ENCODE measurements around the gene C6orf89.

Gene C6orf89

GRCh38 chr6:36841756-36842155 is 44.0 kb upstream of the C6orf89 start:
- no peak for TF ChIP-seq POLR2A (IDR thresholded peaks at IDR 0.05; ENCODE audit: low read depth, low read length)
- no peak for TF ChIP-seq TAF1 (IDR thresholded peaks at IDR 0.05; ENCODE audit: low read depth, low read length)
- TF ChIP-seq POU2F2 (IDR thresholded peaks at IDR 0.05; ENCODE audit: low read depth, low read length), result no peak
- no peak for TF ChIP-seq SPI1 (IDR thresholded peaks at IDR 0.05; ENCODE audit: low read depth, low read length)
- TF ChIP-seq POLR2AphosphoS5 (IDR thresholded peaks at IDR 0.05; ENCODE audit: low read depth, low read length), result no peak
- no peak for TF ChIP-seq PAX5 (IDR thresholded peaks at IDR 0.05; ENCODE audit: insufficient read depth, low read length, severe bottlenecking)
- no peak for FAIRE-seq
- DNase-seq (ENCODE audit: insufficient read length, low spot score), result no peak

GRCh38 chr6:36843170-36843569 is 42.6 kb upstream of the C6orf89 start:
- FAIRE-seq (no peak), DNase-seq (ENCODE audit: insufficient read length, low spot score) (no peak)
- no peak for TF ChIP-seq POLR2AphosphoS5 (IDR thresholded peaks at IDR 0.05; ENCODE audit: low read depth, low read length)
- no peak for TF ChIP-seq POU2F2 (IDR thresholded peaks at IDR 0.05; ENCODE audit: low read depth, low read length)
- TF ChIP-seq POLR2A (IDR thresholded peaks at IDR 0.05; ENCODE audit: low read depth, low read length), result no peak
- TF ChIP-seq PAX5 (IDR thresholded peaks at IDR 0.05; ENCODE audit: insufficient read depth, low read length, severe bottlenecking), result no peak
- TF ChIP-seq TAF1 (IDR thresholded peaks at IDR 0.05; ENCODE audit: low read depth, low read length), result no peak
- TF ChIP-seq SPI1 (IDR thresholded peaks at IDR 0.05; ENCODE audit: low read depth, low read length), result no peak

GRCh38 chr6:36844232-36845170 is 41.3 kb upstream of the C6orf89 start:
- DNase-seq (ENCODE audit: insufficient read length, low spot score), result no peak
- TF ChIP-seq POU2F2 (IDR thresholded peaks at IDR 0.05; ENCODE audit: low read depth, low read length) (no peak), POLR2A (IDR thresholded peaks at IDR 0.05; ENCODE audit: low read depth, low read length) (no peak), SPI1 (IDR thresholded peaks at IDR 0.05; ENCODE audit: low read depth, low read length) (peak; percentile 34; the same call in 1 of the 2 replicates)
- FAIRE-seq, result no peak

DNA sequence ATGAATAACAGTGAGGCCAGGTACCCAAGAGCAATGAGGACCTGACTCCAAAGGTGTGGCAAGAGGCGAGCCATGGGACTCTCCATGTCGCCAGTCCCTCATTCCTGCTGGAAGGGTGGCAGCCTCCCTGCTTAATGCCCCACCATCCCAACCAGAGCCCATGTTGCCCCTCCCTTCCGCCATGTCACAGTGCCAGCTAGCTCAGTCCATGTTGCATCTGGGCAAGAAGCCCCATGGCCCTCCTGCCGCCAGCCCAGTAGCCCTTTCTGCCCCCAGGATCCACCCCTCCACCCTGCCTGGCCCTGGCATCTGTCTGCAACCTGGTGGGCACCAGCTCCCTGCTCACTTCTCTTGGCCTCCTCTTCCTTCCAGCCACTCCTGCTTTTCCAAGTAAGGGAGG is 40.5 kb upstream of the C6orf89 start:
- FAIRE-seq (no peak), DNase-seq (ENCODE audit: insufficient read length, low spot score) (no peak)

DNA sequence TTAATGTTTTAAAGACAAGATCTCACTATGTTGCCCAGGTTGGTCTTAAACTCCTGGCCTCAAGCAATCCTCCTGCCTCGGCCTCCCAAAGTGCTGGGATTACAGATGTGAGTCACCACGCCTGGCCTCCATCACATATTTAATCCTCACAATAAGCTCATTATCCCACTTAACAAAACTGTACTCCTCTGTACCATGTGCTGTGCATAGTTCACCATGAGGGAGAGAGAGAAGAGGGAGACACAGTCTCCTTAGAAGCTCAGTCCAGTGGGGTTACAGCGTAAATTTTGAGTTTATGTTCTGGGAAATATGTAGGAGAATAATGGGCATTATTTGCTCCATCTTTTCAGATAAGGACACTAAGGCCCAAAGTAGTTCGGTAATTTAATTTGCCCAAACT is 38.6 kb upstream of the C6orf89 start:
- TF ChIP-seq TAF1 (IDR thresholded peaks at IDR 0.05; ENCODE audit: low read depth, low read length), result no peak
- no peak for TF ChIP-seq SPI1 (IDR thresholded peaks at IDR 0.05; ENCODE audit: low read depth, low read length)
- no peak for TF ChIP-seq POLR2AphosphoS5 (IDR thresholded peaks at IDR 0.05; ENCODE audit: low read depth, low read length)
- no peak for TF ChIP-seq POLR2A (IDR thresholded peaks at IDR 0.05; ENCODE audit: low read depth, low read length)
- no peak for TF ChIP-seq POU2F2 (IDR thresholded peaks at IDR 0.05; ENCODE audit: low read depth, low read length)
- no peak for TF ChIP-seq PAX5 (IDR thresholded peaks at IDR 0.05; ENCODE audit: insufficient read depth, low read length, severe bottlenecking)

More for the DNA sequence above, 40.5 kb upstream of the C6orf89 start:
- no peak for TF ChIP-seq POLR2AphosphoS5 (IDR thresholded peaks at IDR 0.05; ENCODE audit: low read depth, low read length)
- no peak for TF ChIP-seq SPI1 (IDR thresholded peaks at IDR 0.05; ENCODE audit: low read depth, low read length)
- TF ChIP-seq POU2F2 (IDR thresholded peaks at IDR 0.05; ENCODE audit: low read depth, low read length), result no peak
- no peak for TF ChIP-seq POLR2A (IDR thresholded peaks at IDR 0.05; ENCODE audit: low read depth, low read length)
- TF ChIP-seq TAF1 (IDR thresholded peaks at IDR 0.05; ENCODE audit: low read depth, low read length), result no peak

DNA sequence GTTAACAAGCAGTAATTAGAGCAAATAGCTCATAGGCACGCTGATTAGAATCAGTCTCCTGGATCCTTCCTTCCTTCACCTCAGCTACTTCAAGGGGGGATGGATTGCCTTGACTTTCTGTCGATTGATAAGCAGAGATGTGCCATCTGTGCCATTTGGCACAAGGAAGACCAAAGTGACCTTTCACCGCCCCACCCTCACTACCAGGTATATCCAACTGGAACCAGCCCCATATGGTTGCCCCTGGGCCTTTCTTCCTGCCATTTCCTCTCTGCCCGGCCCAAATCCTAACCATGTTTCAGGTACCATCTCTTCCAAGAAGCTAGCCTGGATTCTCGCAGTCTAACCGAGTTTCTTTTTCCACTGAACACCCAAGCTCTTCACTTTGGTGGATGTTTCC is 37.8 kb upstream of the C6orf89 start:
- FAIRE-seq, result no peak
- TF ChIP-seq POU2F2 (IDR thresholded peaks at IDR 0.05; ENCODE audit: low read depth, low read length) (no peak), POLR2A (IDR thresholded peaks at IDR 0.05; ENCODE audit: low read depth, low read length) (no peak), SPI1 (IDR thresholded peaks at IDR 0.05; ENCODE audit: low read depth, low read length) (no peak), POLR2AphosphoS5 (IDR thresholded peaks at IDR 0.05; ENCODE audit: low read depth, low read length) (no peak), TAF1 (IDR thresholded peaks at IDR 0.05; ENCODE audit: low read depth, low read length) (no peak), PAX5 (IDR thresholded peaks at IDR 0.05; ENCODE audit: insufficient read depth, low read length, severe bottlenecking) (no peak)
- no peak for DNase-seq (ENCODE audit: insufficient read length, low spot score)

More for the DNA sequence above, 38.6 kb upstream of the C6orf89 start:
- FAIRE-seq, result no peak
- DNase-seq (ENCODE audit: insufficient read length, low spot score), result no peak

DNA sequence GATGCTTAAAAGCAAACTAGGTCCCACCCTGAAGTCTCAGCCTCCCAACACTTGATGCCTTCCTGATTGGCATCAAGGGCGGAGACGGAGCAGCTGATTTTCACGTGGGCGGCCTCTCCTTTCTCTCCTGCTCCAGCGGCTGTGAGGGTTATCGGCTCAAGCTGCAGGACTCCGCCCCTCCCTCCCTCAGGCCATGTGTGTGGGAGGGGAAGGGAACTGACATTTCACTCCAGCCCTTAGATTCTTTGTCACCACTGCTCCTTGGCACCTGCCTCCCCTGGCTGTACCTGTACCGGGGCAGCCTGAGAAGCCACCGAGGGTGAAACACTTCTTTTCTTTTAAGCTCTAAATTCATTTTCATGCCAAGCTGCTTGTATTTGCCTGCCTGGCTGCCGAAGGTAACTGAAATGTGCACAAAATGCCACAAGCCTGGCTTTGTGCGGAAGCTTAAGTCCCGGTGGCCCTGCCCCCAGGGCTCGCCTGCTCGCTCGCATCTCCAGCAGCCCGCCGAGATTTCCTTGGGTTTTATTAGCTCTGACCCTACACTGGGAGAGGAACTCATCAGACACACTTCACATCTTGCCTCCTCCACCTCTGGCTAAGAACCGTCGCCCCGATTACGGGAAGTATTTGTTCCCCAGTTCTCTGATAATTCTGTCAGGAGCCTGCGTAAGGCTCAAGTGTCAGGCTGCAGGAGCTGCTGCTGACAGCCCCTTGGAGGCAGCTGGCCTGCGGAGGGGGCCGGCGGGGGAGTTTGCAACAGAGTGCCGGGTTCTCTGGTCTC is 36.9 kb upstream of the C6orf89 start:
- DNase-seq (ENCODE audit: insufficient read length, low spot score) (no peak), FAIRE-seq (no peak)
- no peak for TF ChIP-seq POLR2A (IDR thresholded peaks at IDR 0.05; ENCODE audit: low read depth, low read length)

DNA sequence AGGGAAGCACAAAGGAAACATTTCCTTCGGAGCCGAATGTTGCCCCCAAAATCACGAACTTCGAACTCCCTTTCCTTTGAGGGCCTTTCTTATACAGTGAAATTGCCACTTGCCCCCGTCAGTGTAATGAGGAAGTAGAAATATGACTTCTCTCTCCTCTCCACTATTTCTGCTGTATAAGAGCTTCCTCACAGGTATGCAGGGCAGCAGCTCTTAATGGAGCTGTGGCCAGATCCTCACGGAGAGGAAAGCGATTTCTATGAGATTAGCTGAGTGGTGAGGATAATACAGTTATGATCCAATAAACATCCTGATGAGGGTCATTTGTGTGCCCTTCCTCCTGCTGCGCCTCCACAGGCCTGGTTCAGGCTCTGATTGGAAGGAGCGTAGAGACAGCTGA is 35.7 kb upstream of the C6orf89 start:
- DNase-seq (ENCODE audit: insufficient read length, low spot score), result no peak
- no peak for FAIRE-seq
- TF ChIP-seq POLR2A (IDR thresholded peaks at IDR 0.05; ENCODE audit: low read depth, low read length) (no peak), SPI1 (IDR thresholded peaks at IDR 0.05; ENCODE audit: low read depth, low read length) (no peak), POU2F2 (IDR thresholded peaks at IDR 0.05; ENCODE audit: low read depth, low read length) (no peak), TAF1 (IDR thresholded peaks at IDR 0.05; ENCODE audit: low read depth, low read length) (no peak), POLR2AphosphoS5 (IDR thresholded peaks at IDR 0.05; ENCODE audit: low read depth, low read length) (no peak), PAX5 (IDR thresholded peaks at IDR 0.05; ENCODE audit: insufficient read depth, low read length, severe bottlenecking) (no peak)

GRCh38 chr6:36851149-36851614 is 34.6 kb upstream of the C6orf89 start:
- no peak for TF ChIP-seq POLR2AphosphoS5 (IDR thresholded peaks at IDR 0.05; ENCODE audit: low read depth, low read length)
- TF ChIP-seq POU2F2 (IDR thresholded peaks at IDR 0.05; ENCODE audit: low read depth, low read length), result no peak
- TF ChIP-seq POLR2A (IDR thresholded peaks at IDR 0.05; ENCODE audit: low read depth, low read length), result no peak
- no peak for TF ChIP-seq PAX5 (IDR thresholded peaks at IDR 0.05; ENCODE audit: insufficient read depth, low read length, severe bottlenecking)
- no peak for TF ChIP-seq TAF1 (IDR thresholded peaks at IDR 0.05; ENCODE audit: low read depth, low read length)
- TF ChIP-seq SPI1 (IDR thresholded peaks at IDR 0.05; ENCODE audit: low read depth, low read length), result no peak
- FAIRE-seq (no peak), DNase-seq (ENCODE audit: insufficient read length, low spot score) (no peak)
